IPS-11a (cell line): ENCODE measurements around the gene TBCK.

Experiments
- H3K4me3 ChIP-seq: one replicate; pipeline ENCODE4 v1.5.1; 2013; ENCODE audit warnings: low read depth, low read length, control low read depth

The TBCK gene

DNA sequence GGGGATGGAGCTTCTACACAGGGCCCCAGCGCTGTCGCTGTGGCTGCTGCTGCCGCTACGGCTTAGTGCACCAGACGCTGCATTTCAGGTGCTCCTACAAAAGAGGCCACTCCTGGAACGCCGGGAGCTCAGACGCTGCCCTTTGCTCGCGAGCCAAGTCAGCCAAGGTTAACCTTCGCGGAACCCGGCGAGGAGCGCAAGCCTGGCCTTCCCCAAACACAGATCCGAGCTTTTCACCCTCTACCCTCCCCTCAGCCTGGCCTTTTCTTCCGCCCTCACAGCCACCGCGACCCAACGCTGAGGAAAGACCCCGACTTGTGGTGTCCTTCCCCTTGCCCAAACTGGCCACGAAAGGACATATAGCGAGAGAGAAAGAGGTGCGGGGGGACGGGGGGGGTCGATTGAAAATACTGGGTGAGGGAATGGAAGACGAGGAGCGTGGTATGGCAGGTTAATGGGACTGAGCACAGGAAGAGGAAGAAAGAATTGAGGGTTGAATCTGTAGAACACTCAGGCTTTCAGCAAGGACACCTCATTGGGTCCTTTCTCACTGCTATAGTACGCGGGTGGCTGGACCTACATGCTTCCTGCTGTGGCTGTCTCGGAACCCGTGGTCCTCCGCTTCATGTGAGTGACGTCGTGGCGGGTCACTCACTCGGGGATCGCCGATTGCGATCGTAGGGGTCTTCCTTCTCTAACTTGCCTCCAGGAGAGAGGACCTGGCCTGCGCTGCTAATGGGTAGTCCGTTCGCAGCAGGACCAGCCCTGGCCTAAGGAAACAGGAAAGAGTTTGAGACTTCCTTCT, at the start of gene TBCK, which contains the start of gene AIMP1:
TBCK (minus strand) TSS at position 242 of the 805 bp plus-strand sequence. CDS start 7,249 bp downstream, outside the sequence.
AIMP1 (plus strand) TSS at position 583 of the 805 bp plus-strand sequence. CDS start 8,460 bp downstream, outside the sequence.
- H3K4me3 ChIP-seq: peak within 1 kb of the TSS; percentile 99

DNA sequence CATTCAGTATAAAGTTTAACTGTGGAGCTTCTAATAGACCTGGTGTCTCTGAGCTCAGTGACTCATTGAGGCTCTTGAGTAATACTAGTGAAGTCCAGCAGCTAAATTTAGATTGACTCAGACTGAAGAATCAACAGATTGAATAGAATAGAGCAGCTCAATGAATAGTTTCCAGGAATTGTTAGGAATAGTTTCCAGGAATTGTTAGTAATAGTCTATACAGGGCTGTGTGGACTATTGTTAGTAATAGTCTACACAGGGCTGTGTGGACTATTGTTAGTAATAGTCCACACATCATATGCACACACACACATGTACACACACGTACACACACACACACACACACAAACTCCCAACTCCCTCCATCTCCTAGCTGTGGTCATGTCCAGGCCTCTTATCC, 49.6 kb upstream of the TBCK start:
- no peak overlapping the region for H3K4me3 ChIP-seq

DNA sequence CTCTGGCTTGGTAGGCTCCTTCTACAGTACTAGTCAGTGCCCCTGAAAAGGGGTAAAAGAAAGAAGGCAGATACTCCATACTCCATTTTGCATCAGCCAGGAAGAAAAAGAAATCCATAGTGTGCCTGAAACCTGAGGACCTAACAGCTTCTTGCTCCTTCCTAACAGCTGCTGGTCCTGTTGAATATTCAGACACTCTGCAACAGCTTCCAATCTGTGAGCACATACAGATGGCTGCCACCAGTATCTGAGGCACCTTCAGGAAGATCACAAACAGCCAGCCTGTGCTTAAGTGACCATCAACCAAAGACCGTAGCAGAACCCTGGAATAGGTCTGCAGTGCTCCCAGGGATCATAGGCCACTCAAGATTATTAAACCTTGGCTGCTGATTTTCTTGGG, 48.3 kb upstream of the TBCK start:
- H3K4me3 ChIP-seq: no peak overlapping the region

DNA sequence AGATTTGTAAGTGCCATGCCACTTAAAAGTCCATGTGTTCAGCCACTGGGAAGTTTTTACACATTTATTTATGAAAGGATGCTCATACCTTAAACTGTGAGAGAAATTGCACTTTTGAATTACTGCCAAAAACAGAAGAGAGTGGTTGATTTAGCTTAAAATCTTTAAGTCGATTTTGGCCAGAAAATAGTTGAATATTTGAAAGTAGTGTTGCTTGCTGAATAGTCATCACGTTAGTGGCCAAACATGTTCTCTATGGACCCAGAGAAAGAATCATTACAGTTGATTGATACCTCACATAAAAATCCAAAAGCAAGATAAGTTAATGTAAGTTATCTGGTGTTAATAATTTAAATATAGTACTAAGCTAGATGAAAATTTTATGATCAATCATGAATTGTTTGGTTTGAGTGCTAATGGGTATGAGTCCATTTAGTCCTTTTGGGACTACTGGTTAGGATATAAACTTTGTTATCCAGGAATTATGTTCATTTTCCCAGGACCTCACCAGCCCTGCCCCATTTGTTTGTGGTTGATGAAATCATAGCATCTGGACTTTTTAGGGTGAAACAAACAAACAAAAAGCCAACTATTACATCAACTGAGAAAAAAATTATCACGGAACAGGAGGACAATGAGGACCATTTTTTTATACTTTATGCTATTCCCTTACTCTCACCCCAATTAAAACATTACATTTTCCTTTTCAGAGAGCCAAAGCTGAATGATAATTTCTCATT, 46.2 kb upstream of the TBCK start:
- H3K4me3 ChIP-seq: no peak overlapping the region

DNA sequence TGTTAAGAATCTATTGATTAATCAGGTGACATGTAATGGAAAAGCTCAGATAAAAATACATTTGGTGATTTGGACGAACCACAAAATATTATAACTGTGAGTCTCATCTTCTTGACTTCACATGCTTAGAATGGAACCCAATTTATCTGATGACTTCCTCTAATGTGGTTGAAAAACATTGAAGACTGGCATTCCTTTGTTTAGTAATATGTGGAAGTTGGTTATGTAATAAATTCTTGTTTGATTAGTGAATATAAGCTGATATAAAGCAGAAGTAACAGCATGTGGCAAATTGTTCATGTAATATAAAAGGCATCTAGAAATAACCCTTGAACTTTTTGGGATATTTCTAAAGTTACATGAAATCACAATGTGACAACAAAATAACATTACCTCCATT, 42.9 kb upstream of the TBCK start:
- H3K4me3 ChIP-seq: no peak overlapping the region

DNA sequence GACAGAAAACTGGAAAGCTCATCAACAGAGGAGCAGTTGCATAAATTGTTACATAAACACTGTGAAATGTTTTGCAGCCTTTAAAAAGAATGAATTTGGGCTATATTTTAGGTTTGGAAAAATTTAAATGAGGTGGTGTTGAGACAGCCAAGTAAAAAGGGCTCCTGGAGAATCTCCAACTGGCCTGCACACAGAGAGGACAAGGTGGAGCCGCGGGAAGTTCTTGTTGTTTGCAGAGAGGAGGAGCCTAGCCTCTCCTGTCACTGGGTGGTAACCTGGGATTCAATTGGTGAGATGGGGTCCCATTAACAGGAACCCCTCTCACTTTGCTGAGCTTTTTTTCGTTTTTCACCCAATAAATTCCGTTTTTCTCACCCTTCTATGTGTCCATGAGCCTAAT, 39.2 kb upstream of the TBCK start:
- no peak overlapping the region for H3K4me3 ChIP-seq

DNA sequence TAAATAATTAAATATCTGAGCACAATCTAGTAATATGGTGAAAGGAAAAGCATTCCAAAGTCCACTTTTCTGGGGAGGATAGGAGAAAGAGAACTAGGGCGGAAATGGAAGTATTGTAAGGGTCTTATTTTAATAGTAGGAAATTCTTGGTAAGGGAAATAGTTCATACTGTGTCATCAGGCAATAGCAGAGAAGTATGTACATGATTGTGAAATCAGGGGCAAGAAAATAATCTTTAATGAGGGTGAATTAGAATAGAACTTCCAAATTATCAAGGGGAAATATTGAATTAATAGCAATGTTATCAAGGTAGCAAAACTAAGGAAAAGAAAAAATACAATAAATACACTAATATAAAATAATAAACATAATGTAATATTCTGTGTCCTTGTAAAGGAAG, 37.8 kb upstream of the TBCK start:
- no peak overlapping the region for H3K4me3 ChIP-seq

DNA sequence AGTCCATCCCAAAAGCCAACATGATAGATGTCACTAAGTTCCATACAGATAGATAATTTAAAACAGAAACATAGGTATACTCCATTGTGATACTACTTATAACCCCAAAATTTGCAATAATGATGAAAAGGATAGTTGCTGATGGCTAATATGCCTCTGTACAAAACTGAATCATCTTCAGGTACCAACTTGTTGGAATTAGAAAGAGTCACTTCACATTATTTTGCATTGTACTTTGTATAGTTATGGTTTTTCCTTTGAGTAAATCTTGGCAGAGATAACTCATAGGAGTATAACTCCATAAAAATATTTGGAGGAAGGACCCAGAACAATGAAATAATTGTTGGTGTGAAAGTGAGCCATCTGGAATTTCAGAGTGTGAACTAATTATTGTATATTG, 35.0 kb upstream of the TBCK start:
- H3K4me3 ChIP-seq: no peak overlapping the region

DNA sequence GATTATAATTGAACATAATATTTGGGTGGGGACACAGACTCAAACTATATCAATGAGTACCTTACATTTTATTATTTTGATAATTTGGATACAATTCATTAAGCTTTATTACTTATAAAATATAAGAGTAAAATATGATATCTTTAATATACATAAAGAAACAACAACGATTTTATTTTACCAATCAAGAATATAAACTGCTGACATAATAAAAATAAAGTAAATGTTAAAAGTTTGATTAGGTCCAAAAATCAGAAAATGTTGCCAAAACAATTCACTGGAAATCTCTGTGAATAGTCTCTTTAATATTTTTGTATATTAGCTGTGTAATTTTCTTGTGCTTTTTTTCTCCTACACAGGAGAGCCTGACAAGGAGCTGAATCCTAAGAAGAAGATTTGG, 31.2 kb upstream of the TBCK start:
- no peak overlapping the region for H3K4me3 ChIP-seq

DNA sequence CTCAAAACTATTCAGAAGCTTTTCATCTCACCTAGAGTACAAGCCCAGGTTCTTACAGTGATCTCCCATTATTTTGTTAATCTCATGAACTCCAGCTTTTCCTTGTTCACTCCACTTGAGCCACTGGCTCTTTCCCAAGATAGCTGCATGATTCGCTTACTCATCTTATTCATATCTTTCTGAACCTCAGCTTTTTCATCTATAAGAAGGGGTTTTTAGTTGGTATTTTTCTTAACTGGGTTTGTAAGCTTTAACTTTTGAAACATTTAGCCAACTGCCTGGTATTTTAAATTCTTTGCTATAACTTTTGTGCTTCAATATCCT, 28.6 kb upstream of the TBCK start:
- no peak overlapping the region for H3K4me3 ChIP-seq

DNA sequence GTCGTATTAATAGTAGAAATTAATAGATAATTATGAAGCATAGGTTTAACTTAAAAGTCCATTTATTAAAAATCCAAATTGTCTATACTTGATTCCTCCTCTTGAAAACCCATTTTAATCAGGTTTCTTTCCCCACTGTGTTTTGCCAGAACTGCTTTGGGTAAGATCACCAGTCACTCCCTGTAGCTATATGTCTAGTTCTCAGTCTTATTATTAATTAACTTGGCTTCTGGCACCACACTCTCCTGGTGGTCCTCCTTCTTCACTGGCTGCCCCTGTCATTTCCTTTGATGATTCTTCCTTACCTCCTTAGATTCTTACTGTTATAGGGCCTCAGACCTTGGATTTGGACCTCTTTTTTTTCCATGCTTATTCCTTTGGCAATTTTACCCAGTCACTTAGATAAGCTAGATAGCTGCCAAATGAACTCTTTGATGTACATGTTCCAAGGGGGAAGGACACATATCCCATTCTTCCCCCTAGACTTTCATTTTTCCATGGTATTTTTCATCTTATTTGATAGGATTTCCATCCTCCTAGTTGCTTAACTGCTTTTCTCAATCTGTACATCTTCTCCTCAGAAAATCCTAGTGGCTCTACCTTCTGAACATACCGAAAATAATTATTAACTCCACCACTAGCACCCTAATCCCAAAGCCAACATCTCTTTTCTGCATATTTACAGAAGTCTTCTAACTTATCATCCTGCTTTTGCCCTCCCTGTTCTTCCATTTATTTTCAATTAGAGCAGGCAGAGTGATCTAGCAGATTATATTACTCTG, 28.0 kb upstream of the TBCK start:
- H3K4me3 ChIP-seq: no peak overlapping the region

DNA sequence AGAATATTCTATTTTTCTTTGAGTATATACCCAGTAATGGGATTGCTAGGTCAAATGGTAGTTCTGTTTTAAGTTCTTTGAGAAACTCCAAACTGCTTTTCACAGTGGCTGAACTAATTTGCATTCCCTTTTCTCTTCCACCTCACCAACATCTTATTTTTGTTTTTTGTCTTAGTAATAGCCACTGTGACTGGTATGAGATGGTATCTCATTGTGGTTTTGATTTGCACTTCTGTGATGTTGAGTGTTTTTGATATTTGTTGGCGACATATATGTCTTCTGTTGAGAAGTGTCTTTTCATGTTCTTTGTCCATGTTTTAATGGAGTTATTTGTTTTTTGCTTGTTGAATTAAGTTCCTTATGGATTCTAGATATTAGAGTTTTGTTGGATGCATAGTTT, 24.8 kb upstream of the TBCK start:
- H3K4me3 ChIP-seq: no peak overlapping the region

DNA sequence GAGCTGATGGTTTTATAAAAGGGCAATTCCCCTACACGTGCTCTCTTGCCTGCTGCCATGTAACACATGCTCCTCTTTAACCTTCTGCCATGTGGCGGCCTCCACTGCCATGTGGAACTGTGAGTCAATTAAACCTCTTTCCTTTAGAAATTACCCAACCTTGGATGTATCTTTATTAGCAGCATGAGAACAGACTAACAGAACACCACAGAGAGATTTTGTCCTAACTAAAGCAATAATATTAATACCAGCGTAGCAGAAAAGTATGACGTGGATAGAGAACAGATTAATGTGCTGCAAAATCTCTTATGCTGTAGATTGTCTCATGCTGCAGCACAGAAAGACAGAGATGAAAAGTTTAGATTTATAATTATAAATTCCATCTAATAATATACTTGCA, 23.4 kb upstream of the TBCK start:
- no peak overlapping the region for H3K4me3 ChIP-seq

DNA sequence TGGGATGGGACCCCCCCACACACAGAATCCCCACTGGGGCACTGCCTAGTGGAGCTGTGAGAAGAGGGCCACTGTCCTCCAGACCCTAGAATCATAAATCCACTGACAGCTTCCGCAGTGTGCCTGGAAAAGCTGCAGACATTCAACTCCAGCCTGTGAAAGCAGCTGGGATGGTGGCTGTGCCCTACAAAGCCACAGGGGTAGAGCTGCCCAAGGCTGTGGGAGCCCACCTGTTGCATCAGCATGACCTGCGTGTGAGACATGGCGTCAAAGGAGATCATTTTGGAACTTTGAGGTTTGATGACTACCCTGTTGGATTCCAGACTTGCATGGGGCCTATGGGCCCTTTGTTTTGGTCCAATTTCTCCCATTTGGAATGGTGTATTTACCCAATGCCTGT, 22.7 kb upstream of the TBCK start:
- H3K4me3 ChIP-seq: no peak overlapping the region

DNA sequence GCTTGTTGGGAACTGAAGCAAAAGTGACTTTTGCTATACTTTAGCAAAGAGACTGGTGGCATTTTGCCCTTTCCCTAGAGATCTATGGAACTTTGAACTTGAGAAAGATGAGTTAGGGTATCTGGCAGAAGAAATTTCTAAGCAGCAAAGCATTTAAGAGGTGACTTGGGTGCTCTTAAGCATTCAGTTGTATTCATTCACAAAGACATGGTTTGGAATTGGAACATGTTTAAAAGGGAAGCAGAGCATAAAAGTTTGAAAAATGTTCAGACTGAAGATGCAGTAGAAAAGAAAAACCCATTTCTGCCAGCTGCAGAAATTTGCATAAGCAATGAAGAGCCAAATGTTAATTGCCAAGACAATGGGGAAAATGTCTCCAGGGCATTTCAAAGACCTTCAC, 21.9 kb upstream of the TBCK start:
- H3K4me3 ChIP-seq: no peak overlapping the region

DNA sequence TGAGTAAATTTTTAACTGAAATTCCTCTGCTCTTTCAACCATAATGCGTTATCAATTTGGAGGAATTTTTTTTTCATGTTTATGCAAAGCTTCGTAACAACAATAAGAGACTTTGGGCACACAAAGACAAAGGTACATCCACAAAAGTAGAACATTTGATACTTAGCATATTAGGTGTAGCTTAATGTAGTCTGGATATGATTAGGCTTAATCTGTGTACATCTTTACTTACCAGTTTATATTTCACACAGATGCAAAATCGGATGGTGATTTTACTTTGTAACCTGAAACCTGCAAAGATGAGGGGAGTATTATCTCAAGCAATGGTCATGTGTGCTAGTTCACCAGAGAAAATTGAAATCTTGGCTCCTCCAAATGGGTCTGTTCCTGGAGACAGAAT, 20.6 kb upstream of the TBCK start:
- H3K4me3 ChIP-seq: no peak overlapping the region

DNA sequence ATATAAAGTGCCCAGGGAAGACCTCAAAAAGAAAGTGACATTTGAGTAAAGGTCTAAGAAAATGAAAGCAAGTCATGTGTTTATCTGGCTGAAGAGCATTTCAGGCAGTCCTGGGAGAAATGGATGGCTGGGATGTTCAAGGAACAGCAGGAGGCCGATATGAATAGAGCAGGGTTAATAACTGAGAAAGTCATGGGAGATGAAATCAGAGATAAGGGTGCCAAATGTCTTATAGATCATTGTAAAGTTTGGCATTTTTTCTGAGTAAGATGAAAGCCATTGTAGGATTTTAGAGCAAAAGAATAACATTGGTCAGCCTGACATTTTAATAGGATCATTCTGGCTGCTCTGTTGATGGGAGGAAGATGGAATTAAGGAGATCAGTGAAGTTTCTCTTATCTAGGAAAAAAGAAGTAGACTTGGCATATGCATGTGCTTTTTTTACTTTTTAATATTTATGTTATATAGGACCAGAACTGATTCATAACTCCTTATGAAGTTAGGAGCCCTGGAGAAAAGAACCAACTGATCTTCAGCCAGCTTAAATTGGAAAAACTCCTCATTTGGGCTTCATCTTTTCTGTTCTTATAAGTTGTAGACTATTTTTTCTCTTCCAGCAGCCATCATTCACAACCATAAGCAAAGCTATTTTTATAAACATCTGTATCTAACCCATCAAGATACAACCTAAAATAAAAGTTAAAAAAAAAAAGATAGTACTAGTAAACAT, 18.9 kb upstream of the TBCK start:
- no peak overlapping the region for H3K4me3 ChIP-seq

DNA sequence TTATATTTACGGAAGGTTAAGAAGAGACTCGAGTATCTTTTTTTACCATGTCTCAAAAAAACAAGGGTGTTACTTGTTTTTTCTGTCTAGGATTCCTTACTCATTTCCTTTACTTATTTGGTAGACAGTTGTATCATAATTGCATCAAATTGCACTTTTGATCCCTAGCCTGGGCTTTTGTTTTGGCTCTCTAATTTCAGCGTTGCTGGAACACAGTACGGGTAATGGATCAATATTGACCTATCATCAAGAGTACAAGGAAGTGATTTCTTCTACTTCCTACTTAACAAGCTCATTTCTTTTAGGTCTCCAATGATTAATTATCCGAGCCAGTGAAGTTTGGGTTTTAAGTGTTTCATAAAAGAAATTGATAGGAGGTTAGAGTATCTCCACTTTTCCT, 17.2 kb upstream of the TBCK start:
- no peak overlapping the region for H3K4me3 ChIP-seq

DNA sequence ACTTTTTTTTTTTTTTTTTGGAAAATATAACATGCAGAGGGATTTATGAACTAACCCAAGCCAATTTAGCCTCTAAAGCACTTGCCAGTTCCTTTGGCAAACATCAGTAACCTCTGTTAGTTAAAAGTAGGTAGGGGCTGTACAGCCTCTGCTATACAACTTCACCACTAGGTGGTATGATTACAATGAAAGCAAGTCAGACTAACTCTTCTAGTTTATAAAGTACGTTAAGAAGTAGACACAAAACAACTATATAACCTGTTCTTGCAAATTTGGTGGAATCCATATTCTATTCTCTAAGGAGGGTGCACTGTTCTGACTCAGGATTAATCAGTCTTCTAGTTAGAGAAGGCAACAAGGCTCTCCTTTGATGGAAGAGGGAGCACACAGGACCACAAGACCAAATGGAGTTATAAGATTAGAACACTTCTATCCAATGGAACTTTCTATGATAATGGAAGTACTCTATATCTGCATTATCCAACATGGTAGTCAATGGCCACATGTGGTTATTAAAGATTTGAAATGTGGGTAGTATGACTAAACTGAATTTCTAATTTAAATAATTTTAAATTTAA, 13.1 kb upstream of the TBCK start:
- H3K4me3 ChIP-seq: no peak overlapping the region

DNA sequence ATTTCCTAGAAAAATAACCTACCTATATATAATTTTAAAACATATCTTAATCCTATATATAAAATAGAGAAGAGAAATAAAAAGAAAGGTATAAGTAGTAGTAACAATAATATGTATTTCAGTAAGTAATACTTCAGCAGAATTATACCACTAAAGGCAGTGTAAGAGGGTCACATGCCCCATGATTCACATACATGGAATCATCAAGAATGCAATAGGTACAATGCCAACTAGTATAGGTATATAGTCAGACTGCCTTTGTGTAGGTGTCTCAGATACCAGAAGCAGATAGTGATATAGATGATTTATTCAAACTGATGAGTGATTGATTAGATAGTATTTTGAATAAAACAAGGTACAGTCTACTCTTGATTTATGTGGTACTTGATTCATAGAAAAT, 9.8 kb upstream of the TBCK start:
- H3K4me3 ChIP-seq: no peak overlapping the region

DNA sequence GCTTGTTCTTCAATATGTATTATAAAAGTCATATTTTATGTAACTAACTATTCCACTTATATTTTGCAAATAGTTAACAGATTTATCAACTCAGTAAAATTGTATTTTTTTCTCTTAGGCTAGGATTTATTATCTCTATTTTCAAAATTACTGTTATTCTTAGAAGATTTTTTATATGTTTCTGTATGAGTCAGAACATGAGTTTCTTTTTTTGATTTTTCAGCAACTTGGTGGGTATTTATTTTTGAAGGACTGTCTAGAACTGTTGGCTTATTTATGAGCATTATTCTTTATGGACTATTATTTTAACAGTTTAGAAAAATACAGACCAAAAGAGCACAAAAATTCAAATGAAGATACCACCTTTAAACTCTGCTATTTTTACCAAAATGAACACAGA, 7.1 kb upstream of the TBCK start:
- H3K4me3 ChIP-seq: no peak overlapping the region
